DND-41 (cell line): Measurements from ENCODE around the gene EPN3.

ENCODE experiments used
- ATAC-seq: fragments of 200-7000 bp; cut with Tn5 transposase; 3 replicates; pipeline ENCODE4 v1.9.1; 2021; ENCODE audit warnings: low read depth; ENCODE audit not compliant: insufficient read depth
- DNase-seq: peaks from one replicate; pipeline ENCODE4 v3.0.0-alpha.2; 2020
- H2AFZ ChIP-seq: 2 replicates; pipeline ENCODE4 v1.6.0; 2012; ENCODE audit warnings: low read depth, low read length
- H3K27ac ChIP-seq: 2 replicates; pipeline ENCODE4 v1.5.1; 2012; ENCODE audit warnings: low read length, inconsistent platforms
- H3K27me3 ChIP-seq: fragments of 200-600 bp; sonication (generic); 2 replicates; pipeline ENCODE4 v1.6.0; 2012; ENCODE audit warnings: low read length, mild to moderate bottlenecking, inconsistent platforms; ENCODE audit not compliant: insufficient read depth, poor library complexity
- H3K36me3 ChIP-seq: 2 replicates; pipeline ENCODE4 v1.5.1; 2012; ENCODE audit warnings: low read length, inconsistent platforms; ENCODE audit not compliant: insufficient read depth
- H3K4me1 ChIP-seq: 2 replicates; pipeline ENCODE4 v1.5.1; 2012; ENCODE audit warnings: mild to moderate bottlenecking, low read length; ENCODE audit not compliant: insufficient read depth
- H3K4me2 ChIP-seq: 2 replicates; pipeline ENCODE4 v1.6.0; 2012; ENCODE audit warnings: mild to moderate bottlenecking, moderate library complexity, low read length, inconsistent platforms; ENCODE audit not compliant: insufficient read depth
- H3K4me3 ChIP-seq, 2 experiments: fragments of 200-600 bp in 1 of 2; shearing (Covaris generic) in 1 of 2; 2 replicates each; pipeline ENCODE4 v1.5.1; 2012 to 2016; ENCODE audit warnings: inconsistent platforms in 2 of 2, low read length in 2 of 2, mild to moderate bottlenecking in 2 of 2, low read depth in 1 of 2, moderate library complexity in 1 of 2
- H3K79me2 ChIP-seq: 2 replicates; pipeline ENCODE4 v1.6.0; 2012; ENCODE audit warnings: low read length, inconsistent platforms; ENCODE audit not compliant: insufficient read depth
- H3K9ac ChIP-seq: 2 replicates; pipeline ENCODE4 v1.6.0; 2012; ENCODE audit warnings: low read depth, mild to moderate bottlenecking, inconsistent platforms, low read length, moderate library complexity
- H3K9me3 ChIP-seq: 2 replicates; pipeline ENCODE4 v1.5.1; 2012; ENCODE audit warnings: low read length, moderate library complexity, mild to moderate bottlenecking, inconsistent platforms; ENCODE audit not compliant: insufficient read depth, severe bottlenecking
- H4K20me1 ChIP-seq: 2 replicates; pipeline ENCODE4 v1.6.0; 2012; ENCODE audit warnings: low read length; ENCODE audit not compliant: insufficient read depth
- CTCF ChIP-seq: IDR thresholded peaks from 2 replicates; pipeline ENCODE4 v1.5.1; 2012; ENCODE audit warnings: borderline replicate concordance, low read length, moderate library complexity, mild to moderate bottlenecking; ENCODE audit not compliant: poor library complexity, severe bottlenecking; ENCODE audit errors: extremely low read depth
- EZH2 ChIP-seq: IDR thresholded peaks from 3 replicates; pipeline ENCODE4 v1.6.1; 2012; ENCODE audit warnings: borderline replicate concordance, low read depth, mild to moderate bottlenecking, moderate library complexity, low read length, inconsistent platforms; ENCODE audit not compliant: severe bottlenecking

EPN3 gene

GRCh38 chr17:50570528-50570927 is 38.0 kb downstream of the EPN3 start:
- H3K4me1 ChIP-seq, result no peaks in the 10 kb centered on the region
- no peak overlapping the region for H2AFZ ChIP-seq
- H3K36me3 ChIP-seq, result no peaks in the 10 kb centered on the region
- ATAC-seq (no peak), DNase-seq (no peak)
- peaks cover 4% of the 10 kb centered on the region; the same call in 1 of the 2 replicates for H4K20me1 ChIP-seq
- H3K27me3 ChIP-seq, result peaks cover 8% of the 10 kb centered on the region
- no peak overlapping the region for H3K4me2 ChIP-seq
- no peak overlapping the region for H3K9ac ChIP-seq
- TF ChIP-seq EZH2 (no peak), CTCF (no peak)
- H3K79me2 ChIP-seq, result no peaks in the 10 kb centered on the region
- no peak overlapping the region for H3K27ac ChIP-seq
- H3K9me3 ChIP-seq, result no peaks in the 10 kb centered on the region
- H3K4me3 ChIP-seq, result no peak overlapping the region

DNA sequence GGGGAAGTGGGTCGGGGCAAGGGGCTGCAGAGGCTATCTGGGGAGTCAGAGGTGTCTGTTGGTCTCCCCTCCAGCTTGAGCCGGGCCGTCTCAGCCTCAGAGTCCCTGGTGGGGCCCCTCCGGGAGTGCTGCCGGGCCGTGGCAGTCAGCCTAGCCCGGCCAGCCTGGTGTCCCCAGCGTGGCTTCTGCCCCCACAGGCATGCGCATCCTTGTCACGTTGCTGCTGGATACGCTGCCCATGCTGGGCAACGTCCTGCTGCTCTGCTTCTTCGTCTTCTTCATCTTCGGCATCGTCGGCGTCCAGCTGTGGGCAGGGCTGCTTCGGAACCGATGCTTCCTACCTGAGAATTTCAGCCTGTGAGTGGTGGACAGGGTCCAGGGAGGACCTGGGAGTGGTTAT is 39.1 kb downstream of the EPN3 start:
- TF ChIP-seq CTCF, result no peak
- no peak for TF ChIP-seq EZH2
- H3K27me3 ChIP-seq, result peaks cover 8% of the 10 kb centered on the region
- no peak for ATAC-seq

GRCh38 chr17:50572541-50572940 is 40.0 kb downstream of the EPN3 start:
- Histone ChIP-seq H3K4me2 (no peak overlapping the region), H3K27me3 (peaks cover 3% of the 10 kb centered on the region), H3K36me3 (no peaks in the 10 kb centered on the region), H3K27ac (no peak overlapping the region), H4K20me1 (0 out of 2 replicates have a peak, but pooled peaks cover 4% of the 10 kb centered on the region), H2AFZ (no peak overlapping the region), H3K4me3 (no peak overlapping the region), H3K9me3 (no peaks in the 10 kb centered on the region), H3K79me2 (no peaks in the 10 kb centered on the region), H3K4me1 (no peaks in the 10 kb centered on the region), H3K9ac (no peak overlapping the region)
- DNase-seq (no peak), ATAC-seq (no peak)
- TF ChIP-seq CTCF, result no peak
- TF ChIP-seq EZH2, result no peak

More for the DNA sequence above, 39.1 kb downstream of the EPN3 start:
- H3K4me2 ChIP-seq, result no peak overlapping the region
- H3K36me3 ChIP-seq, result no peaks in the 10 kb centered on the region
- no peaks in the 10 kb centered on the region for H3K9me3 ChIP-seq
- H4K20me1 ChIP-seq, result 0 out of 2 replicates have a peak, but pooled peaks cover 4% of the 10 kb centered on the region
- no peak overlapping the region for H3K27ac ChIP-seq
- H3K4me3 ChIP-seq, result no peak overlapping the region
- no peak for DNase-seq
- no peak overlapping the region for H2AFZ ChIP-seq
- H3K9ac ChIP-seq, result no peak overlapping the region
- no peaks in the 10 kb centered on the region for H3K4me1 ChIP-seq
- H3K79me2 ChIP-seq, result no peaks in the 10 kb centered on the region
